Liver (tissue), 9 donors: ENCODE results near the gene PP2D1. TPM values are rescaled to one million over a fixed set of nuclear protein-coding genes. Genes with fewer than 3 reads are reported as not detected.

Experiments
- DNase-seq: peaks from one replicate; pipeline ENCODE4 v3.0.0-alpha.2; 2017; ENCODE audit warnings: low spot score
- H3K27ac ChIP-seq, 2 donors: one replicate each; pipeline ENCODE4 v1.7.0; 2013; ENCODE audit warnings: inconsistent platforms in 2 of 2, low read length in 2 of 2, control low read depth in 1 of 2, low read depth in 1 of 2, mild to moderate bottlenecking in 1 of 2
- H3K27me3 ChIP-seq, 4 donors: one replicate each; pipeline versions ENCODE4 v1.6.1 to v1.7.0; 2013; ENCODE audit warnings: low read length in 3 of 4, inconsistent platforms in 1 of 4, mild to moderate bottlenecking in 1 of 4, moderate library complexity in 1 of 4; ENCODE audit not compliant: control insufficient read depth in 4 of 4, insufficient read depth in 4 of 4
- H3K36me3 ChIP-seq, 4 donors: one replicate each; pipeline versions ENCODE4 v1.6.1 to v1.7.0; 2013; ENCODE audit warnings: low read length in 3 of 4, mild to moderate bottlenecking in 3 of 4, low read depth in 1 of 4, moderate library complexity in 1 of 4; ENCODE audit not compliant: control insufficient read depth in 4 of 4, insufficient read depth in 3 of 4
- H3K4me1 ChIP-seq, 4 donors: one replicate each; pipeline versions ENCODE4 v1.6.1 to v1.7.0; 2013; ENCODE audit warnings: low read length in 3 of 4, mild to moderate bottlenecking in 3 of 4, moderate library complexity in 1 of 4; ENCODE audit not compliant: control insufficient read depth in 4 of 4, insufficient read depth in 4 of 4
- H3K4me3 ChIP-seq, 3 donors: one replicate each; pipeline versions ENCODE4 v1.6.1 to v1.7.0; 2013; ENCODE audit warnings: low read length in 3 of 3, control low read depth in 1 of 3, low read depth in 1 of 3, mild to moderate bottlenecking in 1 of 3
- H3K9ac ChIP-seq, 2 donors: one replicate each; pipeline ENCODE4 v1.7.0; 2013; ENCODE audit warnings: low read length in 2 of 2, mild to moderate bottlenecking in 2 of 2, moderate library complexity in 2 of 2, control low read depth in 1 of 2, low read depth in 1 of 2
- H3K9me3 ChIP-seq, 4 donors: one replicate each; pipeline versions ENCODE4 v1.6.1 to v1.7.0; 2013; ENCODE audit warnings: low read length in 3 of 4; ENCODE audit not compliant: control insufficient read depth in 4 of 4
- CTCF ChIP-seq: fragments of 150-350 bp; IDR thresholded peaks from 2 replicates; pipeline ENCODE4 v1.5.1; 2017; ENCODE audit warnings: improper control_type of control experiment, low read depth, low read length; ENCODE audit not compliant: missing input control
- EGR1 ChIP-seq, 2 donors: IDR thresholded peaks; 2 replicates each; pipeline ENCODE4 v1.6.1; 2016 to 2018; ENCODE audit warnings: antibody characterized with exemption in 2 of 2, low read depth in 2 of 2
- FOXA1 ChIP-seq: IDR thresholded peaks from 2 replicates; pipeline ENCODE4 v1.6.1; 2016; ENCODE audit warnings: antibody characterized with exemption
- FOXA2 ChIP-seq: IDR thresholded peaks from 2 replicates; pipeline ENCODE4 v1.6.1; 2016; ENCODE audit warnings: antibody characterized with exemption
- HNF4G ChIP-seq: IDR thresholded peaks from 2 replicates; pipeline ENCODE4 v1.6.1; 2016; ENCODE audit warnings: antibody characterized with exemption
- RAD21 ChIP-seq, 2 donors: IDR thresholded peaks; 2 replicates each; pipeline ENCODE4 v1.6.1; 2016; ENCODE audit warnings: antibody characterized with exemption in 2 of 2, mild to moderate bottlenecking in 2 of 2
- RXRA ChIP-seq, 2 donors: IDR thresholded peaks; 2 replicates each; pipeline ENCODE4 v1.6.1; 2017 to 2018; ENCODE audit warnings: antibody characterized with exemption in 2 of 2, mild to moderate bottlenecking in 1 of 2
- SP1 ChIP-seq: IDR thresholded peaks from 2 replicates; pipeline ENCODE4 v1.6.1; 2018; ENCODE audit warnings: antibody characterized with exemption, mild to moderate bottlenecking
- TAF1 ChIP-seq: conservative IDR thresholded peaks from 2 replicates; pipeline ENCODE4 v1.6.1; 2016; ENCODE audit warnings: antibody characterized with exemption, mild to moderate bottlenecking
- YY1 ChIP-seq: IDR thresholded peaks from 2 replicates; pipeline ENCODE4 v1.6.1; 2016; ENCODE audit warnings: antibody characterized with exemption, mild to moderate bottlenecking
- ZBTB33 ChIP-seq: IDR thresholded peaks from 2 replicates; pipeline ENCODE4 v1.6.1; 2016; ENCODE audit warnings: antibody characterized with exemption
- WGBS: extraction: QIAGEN DNeasy Blood & Tissue Kit; methylation state at CpG from one replicate; pipeline ENCODE4 v1.1.7; 2013; 5-methylcytosine and 5-hydroxymethylcytosine counted together
- polyA plus RNA-seq, 2 donors: library from polyadenylated mRNA; stranded (reverse) in 1 of 2; unstranded in 1 of 2; fragments of 200-250 nt in 1 of 2; fragments of >200 nt in 1 of 2; fragmentation: Nextera tagmentation in 1 of 2; extraction: Ambion mirVana in 1 of 2; gene quantifications; one replicate each; pipeline versions ENCODE4 v1.2.1 to v1.2.3, GENCODE V29; 2013 to 2015
- total RNA-seq, 2 donors: library from RNA; depleted of rRNA; stranded (reverse); fragments of >200 nt; gene quantifications; one replicate each; pipeline ENCODE4 v1.2.3, GENCODE V29; 2014
- TF ChIP-seq, protein P1 (sequence below): IDR thresholded peaks from 2 replicates; pipeline ENCODE4 v1.6.1; 2016; ENCODE audit warnings: antibody characterized with exemption
- TF ChIP-seq, protein P2 (sequence below): IDR thresholded peaks from 2 replicates; pipeline ENCODE4 v1.6.1; 2016; ENCODE audit warnings: antibody characterized with exemption
- donor health status: healthy.
- donor health status: healthy.
- donor health status: healthy.
- donor health status: healthy.
- donor health status: healthy.

The PP2D1 gene
- total and polyA plus RNA-seq, 4 donors, result 0.31 TPM; not detected in 3

DNA sequence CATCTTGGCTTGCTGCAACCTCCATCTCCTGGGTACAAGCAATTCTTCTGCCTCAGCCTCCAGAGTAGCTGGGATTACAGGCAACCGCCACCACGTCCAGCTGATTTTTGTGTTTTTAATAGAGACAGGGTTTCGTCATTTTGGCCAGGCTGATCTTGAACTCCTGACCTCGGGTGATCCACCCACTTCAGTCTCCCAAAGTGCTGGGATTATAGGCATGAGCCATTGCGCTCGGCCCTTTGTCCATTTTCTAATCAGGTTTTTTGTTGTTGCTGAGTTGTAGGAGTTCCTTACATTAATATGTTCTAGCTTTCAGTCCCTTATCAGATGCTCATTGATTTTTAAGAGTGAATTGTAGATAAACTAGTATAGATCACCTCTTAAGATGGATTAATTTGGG is 44.9 kb downstream of the PP2D1 start (continued):
- TF ChIP-seq, protein P1, sequence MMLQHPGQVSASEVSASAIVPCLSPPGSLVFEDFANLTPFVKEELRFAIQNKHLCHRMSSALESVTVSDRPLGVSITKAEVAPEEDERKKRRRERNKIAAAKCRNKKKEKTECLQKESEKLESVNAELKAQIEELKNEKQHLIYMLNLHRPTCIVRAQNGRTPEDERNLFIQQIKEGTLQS, result no peak

- 93% methylated on average over 4 of the region's 4 CpGs for WGBS
- no peak overlapping the region for H3K4me3 ChIP-seq
- no peak overlapping the region for H3K27ac ChIP-seq
- TF ChIP-seq TAF1, result no peak
- no peak for TF ChIP-seq ZBTB33
- no peak for TF ChIP-seq HNF4G
- no peak for TF ChIP-seq CTCF
- no peak for TF ChIP-seq EGR1 (IDR thresholded peaks at IDR 0.05; ENCODE audit: low read depth in 2 of 2)
- TF ChIP-seq, protein P1, result no peak
- no peak for TF ChIP-seq FOXA2
- no peak for TF ChIP-seq RXRA (IDR thresholded peaks at IDR 0.05)
- no peak for TF ChIP-seq YY1
- TF ChIP-seq FOXA1, result no peak
- H3K9me3 ChIP-seq, result no peaks in the 10 kb centered on the region
- H3K9ac ChIP-seq, result no peak overlapping the region
- H3K27me3 ChIP-seq, result no peaks in the 10 kb centered on the region
- H3K36me3 ChIP-seq, result peaks cover 0 to 3% (median under 1%) of the 10 kb centered on the region in 4 donors
- H3K4me1 ChIP-seq, result peaks cover 0 to 3% (median 1%) of the 10 kb centered on the region in 4 donors
- no peak for DNase-seq
Observed at GRCh38 chr3:19961960-19962359, 50.1 kb downstream of the PP2D1 start.

- 87% methylated on average over 4 of the region's 4 CpGs for WGBS
- no peak for DNase-seq
- Histone ChIP-seq H3K27me3 (no peaks in the 10 kb centered on the region), H3K4me1 (peaks cover 0 to 3% (median under 1%) of the 10 kb centered on the region in 4 donors), H3K9me3 (no peaks in the 10 kb centered on the region), H3K4me3 (no peak overlapping the region), H3K9ac (no peak overlapping the region), H3K36me3 (peaks cover 0 to 7% (median 0%) of the 10 kb centered on the region in 4 donors), H3K27ac (no peak overlapping the region)
- TF ChIP-seq HNF4G (no peak), SP1 (no peak), EGR1 (IDR thresholded peaks at IDR 0.05; ENCODE audit: low read depth in 2 of 2) (no peak), RAD21 (IDR thresholded peaks at IDR 0.05) (no peak), ZBTB33 (no peak), RXRA (IDR thresholded peaks at IDR 0.05) (no peak)
- TF ChIP-seq, protein P1, result no peak
- TF ChIP-seq, protein P2, sequence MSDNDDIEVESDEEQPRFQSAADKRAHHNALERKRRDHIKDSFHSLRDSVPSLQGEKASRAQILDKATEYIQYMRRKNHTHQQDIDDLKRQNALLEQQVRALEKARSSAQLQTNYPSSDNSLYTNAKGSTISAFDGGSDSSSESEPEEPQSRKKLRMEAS, result no peak
Observed at GRCh38 chr3:19960696-19961095, 51.4 kb downstream of the PP2D1 start.
